Mononuclear cell (primary cell): Measurements from ENCODE around the gene RPL10A. TPM values are rescaled to one million over a fixed set of nuclear protein-coding genes. Genes with fewer than 3 reads are reported as not detected.

Source experiments
- H3K27me3 ChIP-seq: 2 replicates; pipeline ENCODE4 v1.6.0; 2011; ENCODE audit warnings: low read length, control low read depth; ENCODE audit not compliant: insufficient read depth
- H3K4me1 ChIP-seq: 2 replicates; pipeline ENCODE4 v1.5.1; 2011; ENCODE audit warnings: mild to moderate bottlenecking, low read length, control low read depth; ENCODE audit not compliant: insufficient read depth
- H3K4me3 ChIP-seq: 2 replicates; pipeline ENCODE4 v1.5.1; 2011; ENCODE audit warnings: mild to moderate bottlenecking, low read length, moderate library complexity
- H3K9me3 ChIP-seq: 2 replicates; pipeline ENCODE4 v1.5.1; 2011; ENCODE audit warnings: low read depth, mild to moderate bottlenecking, control low read depth, low read length
- total RNA-seq: library from RNA; depleted of rRNA; stranded (reverse); fragments of >200 nt; gene quantifications from one replicate; pipeline ENCODE4 v1.2.3, GENCODE V29; 2012

The RPL10A gene
- total RNA-seq, 1 donor = 1,708 TPM

DNA sequence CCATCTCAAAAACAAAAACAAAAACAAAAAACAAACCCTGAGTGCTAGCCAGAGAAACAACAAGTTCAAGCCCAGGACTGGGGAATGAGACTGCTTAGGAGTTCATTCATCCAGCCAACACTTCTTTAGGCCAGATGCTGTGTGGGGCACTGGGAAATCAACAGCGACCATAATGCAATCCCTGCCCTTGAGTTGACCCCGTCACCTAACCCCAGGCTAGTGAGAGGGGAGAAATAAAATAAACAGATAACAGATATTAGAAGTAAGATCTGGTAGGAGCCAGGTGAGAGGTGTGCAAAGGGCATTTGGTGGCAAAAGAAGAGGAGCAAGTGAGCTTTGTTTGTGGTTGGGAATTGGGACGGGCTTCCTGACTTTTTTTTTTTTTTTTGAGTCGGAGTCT lies 4.9 kb upstream of the RPL10A start:
- Histone ChIP-seq H3K4me3 (no peak overlapping the region), H3K9me3 (no peaks in the 10 kb centered on the region)

DNA sequence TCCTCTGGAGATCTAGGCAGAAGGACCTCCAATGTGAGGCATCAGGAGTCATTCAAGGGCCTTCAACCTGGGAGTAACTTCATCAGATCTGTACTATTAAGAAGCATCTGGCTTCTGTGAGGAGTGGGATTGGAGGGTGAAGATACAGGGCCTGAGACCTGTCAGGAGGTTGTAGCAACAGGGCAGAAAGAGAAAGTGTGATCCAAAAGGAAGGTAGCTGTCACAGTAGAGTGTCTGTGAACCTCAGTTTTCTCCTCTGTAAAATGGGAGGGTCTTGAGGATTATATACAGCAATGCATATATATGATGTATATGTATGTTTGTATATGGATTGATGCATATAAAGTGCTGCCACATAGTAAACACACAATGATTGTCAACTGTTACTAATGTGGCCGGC lies 2.6 kb upstream of the RPL10A start:
- H3K4me3 ChIP-seq = no peak overlapping the region
- H3K27me3 ChIP-seq = no peaks in the 10 kb centered on the region
- H3K9me3 ChIP-seq = no peaks in the 10 kb centered on the region

More for the DNA sequence above, 4.9 kb upstream of the RPL10A start:
- peaks cover 7% of the 10 kb centered on the region for H3K4me1 ChIP-seq
- no peaks in the 10 kb centered on the region for H3K27me3 ChIP-seq

DNA sequence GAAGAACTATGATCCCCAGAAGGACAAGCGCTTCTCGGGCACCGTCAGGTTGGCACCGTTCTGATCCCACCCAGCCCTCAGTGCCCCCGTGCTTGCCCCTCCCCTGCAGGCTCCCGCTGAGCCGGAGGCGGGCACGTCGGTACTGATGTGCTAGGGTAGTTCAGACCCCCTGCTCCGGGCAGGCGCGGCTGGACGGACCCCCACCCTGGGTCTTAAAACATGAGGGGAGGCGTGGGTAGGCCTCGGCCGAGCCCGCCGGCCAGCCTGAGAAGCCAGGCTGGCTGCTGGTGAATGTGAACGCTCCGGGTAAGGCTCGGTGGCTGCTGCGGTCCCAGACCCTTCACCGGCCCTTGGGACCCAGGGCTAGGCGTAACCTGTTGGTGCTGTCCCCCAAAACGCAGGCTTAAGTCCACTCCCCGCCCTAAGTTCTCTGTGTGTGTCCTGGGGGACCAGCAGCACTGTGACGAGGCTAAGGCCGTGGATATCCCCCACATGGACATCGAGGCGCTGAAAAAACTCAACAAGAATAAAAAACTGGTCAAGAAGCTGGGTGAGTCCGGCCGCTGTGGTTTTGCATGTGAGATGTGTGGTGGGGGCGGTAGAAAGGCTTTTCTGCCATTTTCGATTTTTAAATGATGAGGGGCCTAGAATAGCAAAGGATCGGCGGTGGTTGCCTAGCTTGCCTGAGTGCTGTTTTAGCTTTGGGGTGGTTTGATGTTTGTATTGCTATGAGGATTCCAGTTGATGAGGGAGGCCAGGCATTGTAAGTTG lies 964 bp downstream of the RPL10A start:
- H3K4me3 ChIP-seq = peak overlapping the region; percentile 92
- no peaks in the 10 kb centered on the region for H3K27me3 ChIP-seq
- H3K9me3 ChIP-seq = no peaks in the 10 kb centered on the region
- H3K4me1 ChIP-seq = peaks cover 27% of the 10 kb centered on the region

More for the DNA sequence above, 2.6 kb upstream of the RPL10A start:
- H3K4me1 ChIP-seq = peaks cover 25% of the 10 kb centered on the region

DNA sequence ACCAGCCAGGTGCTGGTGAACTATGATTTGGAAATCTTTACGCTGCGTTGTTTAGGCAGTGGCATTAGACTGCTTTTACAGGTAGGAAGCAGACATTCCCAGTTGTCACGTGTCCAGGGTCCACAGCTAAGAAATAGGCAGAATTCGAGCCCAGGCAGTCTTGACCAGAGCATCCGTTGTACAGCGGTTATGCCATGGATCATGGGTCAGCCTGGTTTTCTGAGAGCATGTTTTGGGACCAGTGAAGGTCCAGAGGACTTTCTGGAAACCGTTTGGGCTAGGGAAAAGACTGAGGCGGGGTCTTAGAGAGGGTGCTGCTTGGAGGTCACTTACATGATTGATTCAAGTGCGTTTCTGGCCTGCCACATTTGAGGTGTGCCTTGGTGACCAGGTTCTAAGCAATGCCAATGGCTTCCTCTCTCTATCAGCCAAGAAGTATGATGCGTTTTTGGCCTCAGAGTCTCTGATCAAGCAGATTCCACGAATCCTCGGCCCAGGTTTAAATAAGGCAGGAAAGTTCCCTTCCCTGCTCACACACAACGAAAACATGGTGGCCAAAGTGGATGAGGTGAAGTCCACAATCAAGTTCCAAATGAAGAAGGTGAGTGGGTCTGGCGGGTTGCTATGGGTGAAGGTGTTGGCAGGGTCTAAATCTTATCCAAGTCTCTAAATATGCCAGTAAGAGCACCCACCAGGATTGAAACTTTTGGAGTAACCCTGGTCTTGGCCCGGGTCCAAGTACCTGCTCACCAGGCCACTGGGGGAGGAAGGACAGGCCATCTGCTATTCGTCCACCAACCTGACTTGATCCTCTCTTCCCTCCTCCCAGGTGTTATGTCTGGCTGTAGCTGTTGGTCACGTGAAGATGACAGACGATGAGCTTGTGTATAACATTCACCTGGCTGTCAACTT lies 1.8 kb downstream of the RPL10A start:
- Histone ChIP-seq H3K4me1 (peaks cover 27% of the 10 kb centered on the region), H3K27me3 (no peaks in the 10 kb centered on the region), H3K9me3 (no peaks in the 10 kb centered on the region), H3K4me3 (peak overlapping the region; percentile 92)

DNA sequence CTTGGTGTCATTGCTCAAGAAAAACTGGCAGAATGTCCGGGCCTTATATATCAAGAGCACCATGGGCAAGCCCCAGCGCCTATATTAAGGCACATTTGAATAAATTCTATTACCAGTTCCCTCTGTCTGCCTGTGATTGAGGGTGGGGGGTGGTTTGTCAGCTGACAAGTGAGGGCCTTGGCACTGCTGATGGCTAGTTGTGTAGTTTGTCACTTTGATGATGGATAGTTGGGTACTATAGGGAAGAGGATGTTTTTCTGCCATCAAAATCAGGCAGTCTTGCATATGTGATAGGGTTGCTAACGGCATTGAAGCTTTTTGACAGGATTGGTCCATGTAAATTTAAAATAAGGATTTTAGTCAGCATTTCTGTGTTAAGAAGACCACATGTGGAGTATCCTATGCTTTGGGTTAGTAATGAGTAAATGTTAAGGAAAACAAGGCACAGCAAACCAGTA lies 2.5 kb downstream of the RPL10A start:
- H3K4me1 ChIP-seq = peaks cover 27% of the 10 kb centered on the region

DNA sequence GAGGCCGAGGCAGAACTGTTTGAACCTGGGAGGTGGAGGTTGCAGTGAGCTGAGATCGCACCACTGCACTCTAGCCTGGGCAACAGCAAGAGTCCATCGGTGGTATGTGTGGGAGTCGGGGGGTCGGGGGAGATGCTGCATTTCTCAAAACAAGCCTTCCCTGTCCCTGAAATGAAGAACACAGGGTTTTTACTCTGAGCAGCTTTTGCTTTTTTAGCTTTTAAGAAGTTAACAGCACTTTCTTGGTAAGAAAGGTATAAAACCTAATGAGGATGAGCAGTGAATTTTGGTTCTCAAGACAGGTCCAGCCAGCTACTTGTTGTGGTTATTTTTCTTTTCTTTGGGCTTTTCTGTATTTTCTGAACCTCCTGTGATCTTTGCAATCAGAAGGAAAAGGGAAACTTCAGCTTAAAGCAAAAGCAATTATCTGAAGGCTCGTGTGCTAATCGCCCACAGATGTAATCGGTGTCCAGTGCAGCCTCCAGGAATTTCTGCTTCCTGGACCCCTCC lies 3.7 kb downstream of the RPL10A start:
- Histone ChIP-seq H3K4me3 (no peak overlapping the region), H3K27me3 (no peaks in the 10 kb centered on the region), H3K9me3 (no peaks in the 10 kb centered on the region), H3K4me1 (peaks cover 27% of the 10 kb centered on the region)

More for the DNA sequence above, 2.5 kb downstream of the RPL10A start:
- Histone ChIP-seq H3K9me3 (no peaks in the 10 kb centered on the region), H3K4me3 (no peak overlapping the region), H3K27me3 (no peaks in the 10 kb centered on the region)

DNA sequence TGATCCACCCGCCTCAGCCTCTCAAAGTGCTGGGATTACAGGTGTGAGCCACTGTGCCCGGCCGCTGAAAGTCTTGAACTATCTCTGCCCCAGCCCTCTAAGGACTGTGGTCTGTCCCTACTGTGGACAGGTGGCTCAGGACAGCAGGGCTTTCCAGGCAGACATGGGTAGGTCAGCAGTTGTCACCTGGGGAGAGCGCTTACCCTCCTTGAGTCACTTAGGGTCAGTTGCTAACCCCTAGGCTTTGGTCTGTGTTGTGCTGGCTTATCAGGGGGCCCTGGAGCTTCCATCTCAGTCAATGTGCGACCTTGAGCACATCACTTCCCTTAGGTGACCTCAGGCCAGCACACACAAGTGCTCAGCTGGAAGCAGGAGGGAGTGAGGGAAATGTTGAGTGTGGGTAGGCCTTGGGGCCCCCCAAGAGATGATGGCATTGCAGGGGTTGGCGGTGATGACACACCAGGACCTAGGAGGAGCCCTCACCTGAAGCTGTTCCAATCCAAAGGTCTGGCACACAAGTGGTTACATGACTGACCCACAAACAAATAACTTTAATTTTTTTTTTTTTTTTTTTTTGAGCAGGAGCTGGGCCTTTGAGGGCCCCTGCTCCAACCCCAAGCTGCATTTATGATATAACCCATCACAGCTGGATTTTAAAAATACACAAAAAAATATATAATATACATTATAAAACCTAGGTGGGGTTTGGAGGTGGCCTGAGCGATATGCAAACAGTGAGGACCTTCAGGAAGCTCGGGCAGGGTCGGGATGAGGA lies 5.1 kb downstream of the RPL10A start:
- no peaks in the 10 kb centered on the region for H3K27me3 ChIP-seq
- peaks cover 19% of the 10 kb centered on the region for H3K4me1 ChIP-seq
- H3K9me3 ChIP-seq = no peaks in the 10 kb centered on the region
- H3K4me3 ChIP-seq = no peak overlapping the region

DNA sequence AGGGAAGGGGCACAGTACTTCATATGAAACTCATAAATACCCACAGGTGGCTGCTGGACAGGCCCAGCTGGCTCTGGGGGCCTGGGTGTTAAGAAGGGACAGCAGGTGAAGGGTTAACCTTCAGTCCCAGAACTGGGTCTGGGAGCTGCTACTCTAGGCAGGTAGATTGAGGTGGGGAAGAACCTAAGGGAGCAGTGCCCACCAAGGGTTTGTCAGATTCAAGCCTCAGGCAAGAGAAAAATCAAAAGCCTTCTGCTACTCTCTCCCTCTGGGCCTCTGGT lies 5.6 kb downstream of the RPL10A start:
- Histone ChIP-seq H3K4me1 (peaks cover 19% of the 10 kb centered on the region), H3K9me3 (no peaks in the 10 kb centered on the region), H3K4me3 (no peak overlapping the region), H3K27me3 (no peaks in the 10 kb centered on the region)

DNA sequence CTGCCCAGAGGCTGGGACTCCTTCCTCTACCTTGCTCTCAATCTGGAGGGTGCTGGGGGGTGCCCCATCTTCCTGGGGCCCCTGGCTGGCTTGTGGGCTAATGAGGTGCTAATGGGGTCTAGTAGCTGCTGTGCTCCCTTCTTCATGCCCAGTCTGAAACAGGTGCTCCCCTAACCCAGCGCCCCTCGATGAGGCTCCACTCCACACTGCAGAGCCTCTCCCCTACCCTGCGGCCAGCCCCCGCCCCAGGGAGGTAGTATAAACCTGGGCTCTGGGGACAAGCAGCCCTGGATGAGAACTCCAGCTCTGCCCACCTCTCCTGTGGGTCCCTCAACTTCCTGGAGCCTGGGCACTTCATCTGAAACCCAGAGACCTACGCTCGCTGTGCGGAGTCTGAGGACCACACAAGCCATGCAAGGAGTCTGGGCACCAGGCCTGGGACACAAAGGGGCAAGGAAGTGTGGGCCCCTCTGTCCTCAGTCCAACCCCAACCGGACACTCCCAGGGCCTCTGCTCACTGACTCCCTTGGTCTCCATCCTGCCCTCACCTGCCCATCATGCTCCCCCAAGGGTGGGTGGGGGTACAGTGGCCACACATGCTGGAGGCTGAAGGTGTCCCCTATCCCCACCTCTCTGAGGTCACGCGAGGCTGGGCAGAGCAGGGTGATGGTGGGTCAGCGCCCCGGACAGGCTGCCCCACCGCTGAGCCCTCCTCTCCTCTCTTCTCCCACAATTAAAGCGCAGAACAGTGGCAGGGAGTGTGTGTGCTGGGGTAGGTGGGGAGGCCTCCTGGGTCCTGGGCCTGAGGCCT lies 6.1 kb downstream of the RPL10A start:
- no peaks in the 10 kb centered on the region for H3K9me3 ChIP-seq
- H3K4me1 ChIP-seq = peaks cover 15% of the 10 kb centered on the region
- H3K27me3 ChIP-seq = no peaks in the 10 kb centered on the region
- no peak overlapping the region for H3K4me3 ChIP-seq

DNA sequence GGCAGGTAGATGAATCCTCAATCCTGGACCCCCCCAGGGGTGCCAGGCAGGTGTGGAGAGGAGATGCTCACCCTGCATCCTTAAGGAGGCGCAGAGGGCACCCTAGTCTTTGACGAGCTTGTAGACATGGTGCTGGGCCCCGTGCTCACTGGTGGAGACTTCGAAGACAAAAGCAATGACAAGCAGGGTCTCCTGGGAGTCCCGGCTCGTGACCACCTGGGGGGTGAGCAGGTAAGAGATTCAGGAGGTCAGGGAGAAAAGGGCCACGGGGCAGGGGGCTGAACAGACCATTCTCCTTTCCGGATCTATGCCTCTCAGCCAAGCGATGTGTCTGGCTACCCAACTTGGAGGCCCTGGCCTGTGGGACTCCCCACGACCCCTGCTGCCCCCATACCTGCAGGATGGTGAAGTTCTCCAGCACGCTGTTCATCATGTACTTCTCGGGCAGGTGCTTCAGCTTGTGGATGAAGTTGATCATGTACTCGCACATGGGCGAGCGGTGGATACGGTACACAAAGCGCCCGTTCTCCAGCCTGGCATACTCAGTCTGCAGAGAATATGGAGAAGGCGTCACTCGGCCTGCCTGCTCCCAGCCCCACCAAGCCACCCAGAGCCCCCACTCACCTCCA lies 6.9 kb downstream of the RPL10A start:
- no peaks in the 10 kb centered on the region for H3K9me3 ChIP-seq
- H3K4me1 ChIP-seq = peaks cover 7% of the 10 kb centered on the region
- H3K27me3 ChIP-seq = no peaks in the 10 kb centered on the region
- H3K4me3 ChIP-seq = no peak overlapping the region

DNA sequence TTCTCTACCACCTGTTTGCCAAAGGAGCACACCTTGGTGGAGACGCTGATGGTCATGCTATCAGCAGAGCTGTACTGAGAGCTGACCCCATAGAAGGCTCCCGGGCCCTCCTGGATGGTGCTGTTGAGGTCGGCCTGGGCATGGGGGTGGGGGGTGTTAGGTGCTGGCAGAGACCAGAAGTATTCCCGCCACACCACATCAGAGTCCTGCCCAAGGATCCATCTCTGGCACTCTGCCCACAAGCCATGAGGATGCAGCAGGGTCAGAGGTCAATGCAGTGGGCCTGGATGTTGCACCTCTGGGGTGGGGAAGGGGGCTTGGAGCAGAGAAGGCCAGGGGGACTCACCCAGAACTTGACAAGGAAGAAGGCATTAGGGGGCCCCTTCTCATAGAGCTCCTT lies 7.4 kb downstream of the RPL10A start:
- H3K4me3 ChIP-seq = no peak overlapping the region
- H3K4me1 ChIP-seq = peaks cover 2% of the 10 kb centered on the region
- no peaks in the 10 kb centered on the region for H3K9me3 ChIP-seq
- no peaks in the 10 kb centered on the region for H3K27me3 ChIP-seq

DNA sequence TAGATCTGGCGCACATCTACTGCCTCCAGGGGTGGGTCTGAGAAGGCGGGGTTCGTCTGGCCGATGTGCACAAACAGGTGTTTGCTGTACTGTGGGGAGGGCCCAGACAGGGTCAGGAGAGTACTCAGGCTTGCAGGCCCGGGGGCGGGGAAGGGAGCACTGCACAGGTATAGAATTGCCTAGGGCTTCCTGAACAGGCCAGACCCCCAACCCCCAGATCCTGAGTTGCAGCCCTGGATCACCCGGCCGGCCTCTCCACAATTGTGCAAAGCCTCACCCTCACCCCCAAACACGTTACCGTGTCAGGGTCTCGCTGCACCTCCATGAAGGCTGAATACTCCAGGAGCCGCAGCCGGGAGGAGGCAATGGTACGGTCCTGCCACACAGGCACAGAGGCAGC lies 7.8 kb downstream of the RPL10A start:
- Histone ChIP-seq H3K27me3 (no peaks in the 10 kb centered on the region), H3K9me3 (no peaks in the 10 kb centered on the region), H3K4me3 (no peak overlapping the region), H3K4me1 (no peaks in the 10 kb centered on the region)

DNA sequence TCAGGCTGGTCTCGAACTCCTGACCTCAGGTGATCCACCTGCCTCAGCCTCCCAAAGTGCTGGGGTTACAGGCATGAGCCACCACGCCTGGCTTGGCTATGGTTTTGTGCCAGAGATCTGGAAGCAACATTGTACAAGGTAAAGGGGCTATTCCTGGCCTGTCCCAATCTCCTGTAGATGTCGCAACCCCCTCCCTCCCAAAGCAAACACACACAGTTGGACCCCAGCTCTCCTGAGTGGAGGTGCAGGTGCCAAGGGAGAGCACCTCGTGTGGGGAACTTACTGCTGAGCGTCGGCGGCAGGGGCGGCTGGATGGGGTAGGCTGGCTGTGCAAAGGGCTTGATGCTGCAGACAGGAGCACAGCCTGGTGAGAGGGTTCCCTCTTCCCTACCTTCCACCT lies 8.8 kb downstream of the RPL10A start:
- Histone ChIP-seq H3K9me3 (no peaks in the 10 kb centered on the region), H3K4me1 (no peaks in the 10 kb centered on the region), H3K4me3 (no peak overlapping the region), H3K27me3 (no peaks in the 10 kb centered on the region)
